GM12873 (cell line): ENCODE results near the gene ZNF576.

Experiments used
- CTCF ChIP-seq: IDR thresholded peaks from 2 replicates; pipeline ENCODE4 v1.5.1; 2012; ENCODE audit warnings: low read depth, mild to moderate bottlenecking, moderate library complexity, low read length, control low read depth; ENCODE audit not compliant: insufficient read depth; ENCODE audit errors: missing control alignments

The ZNF576 gene

GRCh38 chr19:43591904-43592772 is 4.3 kb upstream of the ZNF576 start:
- TF ChIP-seq CTCF, result no peak

GRCh38 chr19:43592800-43593350 is 3.5 kb upstream of the ZNF576 start:
- TF ChIP-seq CTCF, result no peak

- no peak for TF ChIP-seq CTCF
These were observed 2.2 kb upstream of the ZNF576 start for GRCh38 chr19:43594081-43594697.

- peak; percentile 98 for TF ChIP-seq CTCF
These were observed 1.4 kb upstream of the ZNF576 start for GRCh38 chr19:43594710-43595604.

GRCh38 chr19:43595605-43595998 is 793 bp upstream of the ZNF576 start:
- TF ChIP-seq CTCF, result no peak

GRCh38 chr19:43596842-43597461 is 557 bp downstream of the ZNF576 start:
- TF ChIP-seq CTCF, result no peak
